Measurements from ENCODE around the gene CCDC8. TPM values are rescaled to one million over a fixed set of nuclear protein-coding genes. Genes with fewer than 3 reads are reported as not detected.

CCDC8 gene
- total and polyA plus RNA-seq, 2 experiments from 2014 or later, result 5.6 to 16.5 TPM

DNA sequence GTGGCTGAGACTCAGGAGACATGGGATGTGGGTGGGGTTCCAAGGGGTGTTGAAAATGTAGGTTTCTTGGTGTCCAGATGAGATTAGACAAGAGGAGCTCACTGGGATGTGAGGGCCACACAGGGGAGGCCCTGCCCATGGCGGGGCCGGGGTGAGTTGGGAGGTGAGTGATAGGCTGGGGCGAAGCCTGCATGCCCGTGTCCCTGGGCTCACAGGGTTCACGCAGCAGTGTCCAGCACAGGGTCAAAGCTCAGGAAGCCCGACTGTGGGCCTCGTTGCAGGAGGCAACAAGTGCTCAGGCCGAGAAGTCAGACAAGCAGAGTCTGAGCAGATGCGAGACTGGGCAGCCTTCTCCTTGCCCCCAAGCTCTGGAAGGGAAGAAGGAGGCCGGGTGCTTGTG lies 27.2 kb downstream of the CCDC8 start:
- Mint-ChIP-seq H3K36me3 (ENCODE audit: low read depth) (peaks cover 80% of the 10 kb centered on the region), H3K27ac (peak overlapping the region; percentile 56; the same call in 1 of the 2 replicates)

GRCh38 chr19:46385636-46386035 lies 27.7 kb downstream of the CCDC8 start:
- Mint-ChIP-seq H3K4me3 (no peak overlapping the region; the same call in 2 of the 3 replicates), H3K9me3 (no peaks in the 10 kb centered on the region), H3K4me1 (no peaks in the 10 kb centered on the region), H3K27me3 (ENCODE audit: insufficient read depth, low read depth, poor library complexity) (peaks cover 6% of the 10 kb centered on the region), H3K36me3 (ENCODE audit: low read depth) (peaks cover 83% of the 10 kb centered on the region), H3K27ac (peak overlapping the region; percentile 56; the same call in 1 of the 2 replicates)
- Histone ChIP-seq H3K4me2 (no peak overlapping the region), H3F3A (replicated peaks; ENCODE audit: low read depth) (no peaks in the 10 kb centered on the region), H3K4me3 (no peak overlapping the region), H4K20me1 (replicated peaks; ENCODE audit: insufficient read depth) (peaks cover 11% of the 10 kb centered on the region; the same call in 1 of the 2 replicates), H3K27ac (ENCODE audit: low read depth) (no peak overlapping the region), H3K27me3 (ENCODE audit: insufficient read depth) (no peaks in the 10 kb centered on the region), H2AFZ (no peak overlapping the region), H3K36me3 (ENCODE audit: insufficient read depth) (peaks cover 5% of the 10 kb centered on the region), H3K4me1 (ENCODE audit: insufficient read depth) (no peaks in the 10 kb centered on the region), H3K9me2 (ENCODE audit: insufficient read depth) (no peaks in the 10 kb centered on the region), H3K79me2 (replicated peaks; ENCODE audit: insufficient read depth) (peaks cover 9% of the 10 kb centered on the region)
- DNase-seq (ENCODE audit: low spot score), result no peak
- no peak for ATAC-seq
- TF ChIP-seq EZH2phosphoT487 (IDR thresholded peaks at IDR 0.05; ENCODE audit: unreplicated experiment), result no peak
- no peak for TF ChIP-seq POLR2AphosphoS5 (IDR thresholded peaks at IDR 0.05; ENCODE audit: low read depth)
- TF ChIP-seq ZNF114 (CRISPR knock-in tag; IDR thresholded peaks at IDR 0.05), result no peak
- TF ChIP-seq NANOG (IDR thresholded peaks at IDR 0.05; ENCODE audit: borderline replicate concordance), result no peak
- TF ChIP-seq, protein P1, sequence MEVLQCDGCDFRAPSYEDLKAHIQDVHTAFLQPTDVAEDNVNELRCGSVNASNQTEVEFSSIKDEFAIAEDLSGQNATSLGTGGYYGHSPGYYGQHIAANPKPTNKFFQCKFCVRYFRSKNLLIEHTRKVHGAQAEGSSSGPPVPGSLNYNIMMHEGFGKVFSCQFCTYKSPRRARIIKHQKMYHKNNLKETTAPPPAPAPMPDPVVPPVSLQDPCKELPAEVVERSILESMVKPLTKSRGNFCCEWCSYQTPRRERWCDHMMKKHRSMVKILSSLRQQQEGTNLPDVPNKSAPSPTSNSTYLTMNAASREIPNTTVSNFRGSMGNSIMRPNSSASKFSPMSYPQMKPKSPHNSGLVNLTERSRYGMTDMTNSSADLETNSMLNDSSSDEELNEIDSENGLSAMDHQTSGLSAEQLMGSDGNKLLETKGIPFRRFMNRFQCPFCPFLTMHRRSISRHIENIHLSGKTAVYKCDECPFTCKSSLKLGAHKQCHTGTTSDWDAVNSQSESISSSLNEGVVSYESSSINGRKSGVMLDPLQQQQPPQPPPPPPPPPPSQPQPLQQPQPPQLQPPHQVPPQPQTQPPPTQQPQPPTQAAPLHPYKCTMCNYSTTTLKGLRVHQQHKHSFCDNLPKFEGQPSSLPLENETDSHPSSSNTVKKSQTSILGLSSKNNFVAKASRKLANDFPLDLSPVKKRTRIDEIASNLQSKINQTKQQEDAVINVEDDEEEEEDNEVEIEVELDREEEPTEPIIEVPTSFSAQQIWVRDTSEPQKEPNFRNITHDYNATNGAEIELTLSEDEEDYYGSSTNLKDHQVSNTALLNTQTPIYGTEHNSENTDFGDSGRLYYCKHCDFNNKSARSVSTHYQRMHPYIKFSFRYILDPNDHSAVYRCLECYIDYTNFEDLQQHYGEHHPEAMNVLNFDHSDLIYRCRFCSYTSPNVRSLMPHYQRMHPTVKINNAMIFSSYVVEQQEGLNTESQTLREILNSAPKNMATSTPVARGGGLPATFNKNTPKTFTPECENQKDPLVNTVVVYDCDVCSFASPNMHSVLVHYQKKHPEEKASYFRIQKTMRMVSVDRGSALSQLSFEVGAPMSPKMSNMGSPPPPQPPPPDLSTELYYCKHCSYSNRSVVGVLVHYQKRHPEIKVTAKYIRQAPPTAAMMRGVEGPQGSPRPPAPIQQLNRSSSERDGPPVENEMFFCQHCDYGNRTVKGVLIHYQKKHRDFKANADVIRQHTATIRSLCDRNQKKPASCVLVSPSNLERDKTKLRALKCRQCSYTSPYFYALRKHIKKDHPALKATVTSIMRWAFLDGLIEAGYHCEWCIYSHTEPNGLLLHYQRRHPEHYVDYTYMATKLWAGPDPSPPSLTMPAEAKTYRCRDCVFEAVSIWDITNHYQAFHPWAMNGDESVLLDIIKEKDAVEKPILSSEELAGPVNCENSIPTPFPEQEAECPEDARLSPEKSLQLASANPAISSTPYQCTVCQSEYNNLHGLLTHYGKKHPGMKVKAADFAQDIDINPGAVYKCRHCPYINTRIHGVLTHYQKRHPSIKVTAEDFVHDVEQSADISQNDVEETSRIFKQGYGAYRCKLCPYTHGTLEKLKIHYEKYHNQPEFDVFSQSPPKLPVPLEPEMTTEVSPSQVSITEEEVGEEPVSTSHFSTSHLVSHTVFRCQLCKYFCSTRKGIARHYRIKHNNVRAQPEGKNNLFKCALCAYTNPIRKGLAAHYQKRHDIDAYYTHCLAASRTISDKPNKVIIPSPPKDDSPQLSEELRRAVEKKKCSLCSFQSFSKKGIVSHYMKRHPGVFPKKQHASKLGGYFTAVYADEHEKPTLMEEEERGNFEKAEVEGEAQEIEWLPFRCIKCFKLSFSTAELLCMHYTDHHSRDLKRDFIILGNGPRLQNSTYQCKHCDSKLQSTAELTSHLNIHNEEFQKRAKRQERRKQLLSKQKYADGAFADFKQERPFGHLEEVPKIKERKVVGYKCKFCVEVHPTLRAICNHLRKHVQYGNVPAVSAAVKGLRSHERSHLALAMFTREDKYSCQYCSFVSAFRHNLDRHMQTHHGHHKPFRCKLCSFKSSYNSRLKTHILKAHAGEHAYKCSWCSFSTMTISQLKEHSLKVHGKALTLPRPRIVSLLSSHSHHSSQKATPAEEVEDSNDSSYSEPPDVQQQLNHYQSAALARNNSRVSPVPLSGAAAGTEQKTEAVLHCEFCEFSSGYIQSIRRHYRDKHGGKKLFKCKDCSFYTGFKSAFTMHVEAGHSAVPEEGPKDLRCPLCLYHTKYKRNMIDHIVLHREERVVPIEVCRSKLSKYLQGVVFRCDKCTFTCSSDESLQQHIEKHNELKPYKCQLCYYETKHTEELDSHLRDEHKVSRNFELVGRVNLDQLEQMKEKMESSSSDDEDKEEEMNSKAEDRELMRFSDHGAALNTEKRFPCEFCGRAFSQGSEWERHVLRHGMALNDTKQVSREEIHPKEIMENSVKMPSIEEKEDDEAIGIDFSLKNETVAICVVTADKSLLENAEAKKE (CRISPR knock-in tag; IDR thresholded peaks at IDR 0.05), result no peak
- TF ChIP-seq ZNF331 (CRISPR knock-in tag; IDR thresholded peaks at IDR 0.05; ENCODE audit: low read depth), result no peak

More for the DNA sequence above, 27.2 kb downstream of the CCDC8 start:
- ATAC-seq (no peak), DNase-seq (ENCODE audit: low spot score) (no peak)
- H3K9me2 ChIP-seq (ENCODE audit: insufficient read depth), result no peaks in the 10 kb centered on the region
- no peak for TF ChIP-seq NANOG (IDR thresholded peaks at IDR 0.05; ENCODE audit: borderline replicate concordance)
- TF ChIP-seq REST (IDR thresholded peaks at IDR 0.05; ENCODE audit: unreplicated experiment), result no peak
- H3K9me3 Mint-ChIP-seq, result no peaks in the 10 kb centered on the region
- H3K4me3 ChIP-seq, result no peak overlapping the region
- H3K27me3 ChIP-seq (ENCODE audit: insufficient read depth), result no peaks in the 10 kb centered on the region
- H3K4me3 Mint-ChIP-seq, result no peak overlapping the region; the same call in 2 of the 3 replicates
- no peaks in the 10 kb centered on the region for H3F3A ChIP-seq (replicated peaks; ENCODE audit: low read depth)
- peaks cover 7% of the 10 kb centered on the region for H3K27me3 Mint-ChIP-seq (ENCODE audit: insufficient read depth, low read depth, poor library complexity)
- peaks cover 1% of the 10 kb centered on the region; the same call in 2 of the 3 replicates for H3K4me1 Mint-ChIP-seq
- no peak overlapping the region for H3K27ac ChIP-seq (ENCODE audit: low read depth)
- H2AFZ ChIP-seq, result no peak overlapping the region
- no peak overlapping the region for H3K4me2 ChIP-seq
- H3K36me3 ChIP-seq (ENCODE audit: insufficient read depth), result peaks cover 5% of the 10 kb centered on the region
- no peaks in the 10 kb centered on the region for H3K4me1 ChIP-seq (ENCODE audit: insufficient read depth)
- peaks cover 10% of the 10 kb centered on the region for H4K20me1 ChIP-seq (replicated peaks; ENCODE audit: insufficient read depth)
- peaks cover 5% of the 10 kb centered on the region for H3K79me2 ChIP-seq (replicated peaks; ENCODE audit: insufficient read depth)
